Measurements from ENCODE around the gene RFESD.

- TF ChIP-seq CTCF (IDR thresholded peaks at IDR 0.05) (peak in 3 of 5 experiments; percentile 25 to 50 (median 44)), POLR2A (IDR thresholded peaks at IDR 0.05) (peak; percentile 97), EP300 (IDR thresholded peaks at IDR 0.05; ENCODE audit: low read depth) (peak; percentile 100)
Measured at GRCh38 chr5:95646569-95647431, at the start of gene RFESD.
